T-cell (primary cell): ENCODE results near the gene TDP2. TPM values are rescaled to one million over a fixed set of nuclear protein-coding genes. Genes with fewer than 3 reads are reported as not detected.
A peak's percentile ranks its signal among the peaks of the same experiment; 100 is the strongest.
"Not testable (repeated sequence)": the region's sequence is repeated elsewhere in the genome, so short reads cannot be mapped to it uniquely, and the experiment has no call there.

ENCODE experiments used
- ATAC-seq, 4 experiments: fragments of 200-7000 bp in 3 of 4; fragments of 150-1000 bp in 1 of 4; cut with Tn5 transposase; replicated peaks in 1 of 4; 1 replicate in 3 of 4; 2 replicates in 1 of 4; pipeline ENCODE4 v1.10.0; 2021; ENCODE audit warnings: moderate library complexity in 3 of 4, mild to moderate bottlenecking in 2 of 4, moderate number of reproducible peaks in 1 of 4
- CTCF ChIA-PET, 2 donors: fragments of 300-600 bp; sonication (Branson Sonifier 250); formaldehyde crosslinking; loops; one replicate each; lab custom pipeline; 2022; ENCODE audit warnings: antibody characterized with exemption in 2 of 2; lab: Charles Lee
- POLR2A ChIA-PET, 2 donors: fragments of 300-600 bp; sonication (Branson Sonifier 250); formaldehyde crosslinking; loops; one replicate each; lab custom pipeline; 2022; ENCODE audit warnings: antibody characterized with exemption in 2 of 2; lab: Charles Lee
- DNase-seq, 35 experiments: peaks; one replicate each; pipeline versions ENCODE4 v3.0.0 to v3.0.0-alpha.2; 2013 to 2023
- H3K27ac ChIP-seq: one replicate; pipeline ENCODE4 v1.5.1; 2013; ENCODE audit warnings: low read length
- H3K27me3 ChIP-seq, 2 experiments: replicated peaks in 1 of 2; 1 replicate in 1 of 2; 2 replicates in 1 of 2; pipeline versions ENCODE4 v1.6.1 to v1.7.0; 2013; ENCODE audit warnings: low read length in 1 of 2, mixed read lengths in 1 of 2; ENCODE audit not compliant: control insufficient read depth in 2 of 2, insufficient read depth in 2 of 2; ENCODE audit errors: extremely low read depth in 1 of 2
- H3K36me3 ChIP-seq, 2 donors: 1 replicate in 1 of 2; 2 replicates in 1 of 2; pipeline versions ENCODE4 v1.6.1 to v1.7.0; 2013; ENCODE audit warnings: low read length in 1 of 2; ENCODE audit not compliant: control insufficient read depth in 2 of 2, insufficient read depth in 1 of 2; ENCODE audit errors: extremely low read depth in 1 of 2
- H3K4me1 ChIP-seq, 2 experiments: 1 replicate in 1 of 2; 2 replicates in 1 of 2; pipeline versions ENCODE4 v1.6.1 to v1.7.0; 2013; ENCODE audit warnings: low read length in 2 of 2, mixed read lengths in 1 of 2; ENCODE audit not compliant: insufficient read depth in 2 of 2, control insufficient read depth in 1 of 2; ENCODE audit errors: extremely low read depth in 1 of 2
- H3K4me3 ChIP-seq, 2 donors: 1 replicate in 1 of 2; 2 replicates in 1 of 2; pipeline versions ENCODE4 v1.5.1 to v1.7.0; 2013; ENCODE audit warnings: mild to moderate bottlenecking in 2 of 2, low read length in 1 of 2, moderate library complexity in 1 of 2; ENCODE audit not compliant: control insufficient read depth in 1 of 2; ENCODE audit errors: extremely low read depth in 1 of 2
- H3K9me3 ChIP-seq: 2 replicates; pipeline ENCODE4 v1.7.0; 2013
- H3K27ac Mint-ChIP-seq, 2 donors: one replicate each; pipeline ENCODE4 v1.8.0; 2020 to 2021; ENCODE audit warnings: mild to moderate bottlenecking in 2 of 2, mixed read lengths in 2 of 2
- H3K27me3 Mint-ChIP-seq, 2 donors: one replicate each; pipeline ENCODE4 v1.8.0; 2021 to 2022; ENCODE audit warnings: mixed read lengths in 2 of 2
- H3K36me3 Mint-ChIP-seq: one replicate; pipeline ENCODE4 v1.8.0; 2021; ENCODE audit warnings: mixed read lengths
- H3K4me1 Mint-ChIP-seq, 3 donors: one replicate each; pipeline ENCODE4 v1.8.0; 2020 to 2022; ENCODE audit warnings: mixed read lengths in 3 of 3, mild to moderate bottlenecking in 1 of 3
- H3K4me3 Mint-ChIP-seq, 3 donors: one replicate each; pipeline ENCODE4 v1.8.0; 2020 to 2022; ENCODE audit warnings: mild to moderate bottlenecking in 3 of 3, mixed read lengths in 3 of 3, moderate library complexity in 3 of 3
- H3K9me3 Mint-ChIP-seq, 3 donors: one replicate each; pipeline ENCODE4 v1.8.0; 2020 to 2022; ENCODE audit warnings: mixed read lengths in 3 of 3
- WGBS: methylation state at CpG from one replicate; pipeline ENCODE4 v1.1.5; 2013; ENCODE audit warnings: missing lambda C conversion rate; ENCODE audit not compliant: insufficient coverage; 5-methylcytosine and 5-hydroxymethylcytosine counted together
- total RNA-seq, 35 experiments: library from RNA in 6 of 35; stranded (reverse) in 6 of 35; fragments of 120-200 nt in 1 of 35; gene quantifications; one replicate each; pipeline versions ENCODE4 v1.2.1 to v1.2.4 and lab custom pipeline; 2013 to 2026

TDP2 gene
- total RNA-seq, 5 donors from 2014 or later (not counting 1 experiment from before 2014, with no cell fraction given): 45.7 to 56.5 (median 50.8) TPM

DNA sequence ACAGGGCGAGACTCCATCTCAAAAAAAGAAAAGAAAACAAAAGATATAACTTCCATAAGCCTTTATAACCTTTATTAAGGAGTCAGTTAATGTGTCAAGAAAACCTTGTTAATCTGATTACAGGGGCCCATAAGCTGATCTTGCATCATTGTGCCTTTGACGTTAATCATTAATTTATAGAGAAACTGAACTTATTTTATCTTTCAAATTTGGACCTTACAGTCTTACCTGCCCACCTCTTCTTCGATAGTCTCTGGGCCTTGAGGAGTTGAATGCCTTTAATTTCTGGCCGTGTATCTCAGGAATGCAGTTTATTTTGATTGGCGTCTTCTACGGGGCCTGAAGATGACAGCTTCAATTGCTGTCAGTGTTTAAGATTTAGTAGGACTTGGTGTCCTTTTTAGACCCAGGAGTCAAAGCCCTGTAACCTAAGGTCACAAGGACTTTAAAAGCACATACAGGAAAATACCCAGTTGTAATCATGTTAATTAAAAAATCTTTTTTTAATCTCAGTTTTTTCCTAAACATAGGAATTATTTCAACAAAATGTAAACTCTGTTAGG is 6.0 kb upstream of the TDP2 start:
- peaks cover 11 to 17% (median 17%) of the 10 kb centered on the region in 3 donors for H3K4me1 Mint-ChIP-seq
- Histone ChIP-seq H3K36me3 (no peaks in the 10 kb centered on the region), H3K27me3 (no peaks in the 10 kb centered on the region), H3K4me3 (no peak overlapping the region), H3K4me1 (peaks cover under 1 to 8% of the 10 kb centered on the region in 2 experiments), H3K9me3 (no peaks in the 10 kb centered on the region), H3K27ac (no peak overlapping the region)
- no peaks in the 10 kb centered on the region for H3K27me3 Mint-ChIP-seq
- no peak overlapping the region for H3K27ac Mint-ChIP-seq
- ChIA-PET POLR2A (interaction anchor here in 1 of 2 donors (0.7 kb wide), 1 partner anchor 161 kb away, joined by 3 read pairs; no protein-coding TSS in a partner anchor), CTCF (no interaction called here)
- WGBS: 100% methylated on average over 1 of the region's 6 CpGs
- ATAC-seq (no peak), DNase-seq (no peak)
- H3K4me3 Mint-ChIP-seq: no peak overlapping the region
- H3K36me3 Mint-ChIP-seq: peaks cover 9% of the 10 kb centered on the region
- H3K9me3 Mint-ChIP-seq: peaks cover 0 to 10% (median 5%) of the 10 kb centered on the region in 3 donors

DNA sequence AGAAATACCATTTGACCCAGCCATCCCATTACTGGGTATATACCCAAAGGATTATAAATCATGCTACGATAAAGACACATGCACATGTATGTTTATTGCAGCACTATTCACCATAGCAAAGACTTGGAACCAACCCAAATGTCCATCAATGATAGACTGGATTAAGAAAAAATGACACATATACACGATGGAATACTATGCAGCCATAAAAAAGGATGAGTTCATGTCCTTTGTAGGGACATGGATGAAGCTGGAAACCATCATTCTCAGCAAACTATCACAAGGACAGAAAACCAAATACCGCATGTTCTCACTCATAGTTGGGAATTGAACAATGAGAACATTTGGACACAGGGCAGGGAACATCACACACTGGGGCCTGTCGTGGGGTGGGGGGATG is 4.4 kb upstream of the TDP2 start:
- H3K27ac ChIP-seq, H3K27ac Mint-ChIP-seq, H3K36me3 ChIP-seq, H3K27me3 Mint-ChIP-seq, DNase-seq, H3K27me3 ChIP-seq, H3K4me3 ChIP-seq, CTCF ChIA-PET, H3K36me3 Mint-ChIP-seq, H3K9me3 ChIP-seq, POLR2A ChIA-PET, H3K4me3 Mint-ChIP-seq, ATAC-seq: not testable (repeated sequence)
- peaks cover 6 to 13% of the 10 kb centered on the region in 2 experiments for H3K4me1 ChIP-seq
- peaks cover 0 to 10% (median 5%) of the 10 kb centered on the region in 3 donors for H3K9me3 Mint-ChIP-seq
- peaks cover 27 to 33% (median 30%) of the 10 kb centered on the region in 3 donors for H3K4me1 Mint-ChIP-seq
- no CpG with 5 or more reads among the region's 4 CpGs for WGBS

DNA sequence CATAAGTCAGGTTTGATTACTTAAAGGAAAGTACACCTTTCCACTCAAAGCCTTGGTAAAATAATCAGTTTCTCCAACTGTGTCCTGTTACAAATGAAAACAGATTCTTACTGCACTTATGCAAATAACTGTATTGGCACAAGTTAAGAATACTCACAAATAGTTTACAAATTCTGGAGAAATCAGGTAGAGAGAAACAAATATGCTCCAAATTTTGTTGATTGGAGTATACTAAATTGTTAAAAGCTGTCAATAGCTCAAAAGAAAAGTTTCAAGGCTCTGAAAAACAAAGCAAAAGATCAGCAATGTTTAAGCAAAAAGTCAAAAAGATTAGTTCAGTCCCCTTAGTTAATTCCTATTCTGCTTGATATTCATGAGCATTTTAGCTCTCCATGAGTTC is 3.8 kb upstream of the TDP2 start:
- H3K9me3 ChIP-seq, H3K27me3 ChIP-seq, H3K36me3 ChIP-seq, ATAC-seq, H3K4me3 ChIP-seq, H3K27me3 Mint-ChIP-seq, DNase-seq, H3K27ac ChIP-seq, CTCF ChIA-PET, H3K4me3 Mint-ChIP-seq, H3K36me3 Mint-ChIP-seq, H3K27ac Mint-ChIP-seq, POLR2A ChIA-PET: not testable (repeated sequence)
- H3K9me3 Mint-ChIP-seq: peaks cover 0 to 10% (median 5%) of the 10 kb centered on the region in 3 donors
- H3K4me1 Mint-ChIP-seq: peaks cover 33 to 36% (median 34%) of the 10 kb centered on the region in 3 donors
- peaks cover 12 to 15% of the 10 kb centered on the region in 2 experiments for H3K4me1 ChIP-seq

DNA sequence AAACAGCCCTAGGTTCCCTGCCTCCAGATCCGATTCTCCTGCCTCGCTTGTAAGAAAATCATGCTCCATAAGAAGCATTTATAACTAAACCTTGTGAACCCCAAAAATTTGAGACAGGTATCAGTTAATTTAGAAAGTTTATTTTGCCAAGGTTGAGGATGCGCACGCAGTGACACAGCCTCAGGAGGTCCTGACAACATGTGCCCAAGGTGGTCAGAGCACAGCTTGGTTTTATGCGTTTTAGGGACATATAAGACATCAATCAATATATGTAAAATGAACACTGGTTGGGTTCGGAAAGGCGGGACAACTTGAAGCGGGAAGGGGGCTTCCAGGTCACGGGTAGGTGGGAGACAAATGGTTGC is 2.3 kb upstream of the TDP2 start:
- ChIA-PET CTCF (no interaction called here), POLR2A (no interaction called here)
- peaks cover 0 to 10% (median 5%) of the 10 kb centered on the region in 3 donors for H3K9me3 Mint-ChIP-seq
- H3K4me3 Mint-ChIP-seq: peak overlapping the region in 2 of 3 donors; percentile 18 to 99
- DNase-seq (no peak), ATAC-seq (no peak)
- H3K4me3 ChIP-seq: no peak overlapping the region
- peaks cover 14% of the 10 kb centered on the region for H3K36me3 Mint-ChIP-seq
- no peaks in the 10 kb centered on the region for H3K27me3 ChIP-seq
- no peaks in the 10 kb centered on the region for H3K9me3 ChIP-seq
- peaks cover 20% of the 10 kb centered on the region in 2 experiments for H3K4me1 ChIP-seq
- no peaks in the 10 kb centered on the region for H3K27me3 Mint-ChIP-seq
- H3K27ac Mint-ChIP-seq: peak overlapping the region in 1 of 2 donors; percentile 23
- peaks cover 3 to 9% of the 10 kb centered on the region in 2 donors for H3K36me3 ChIP-seq
- H3K27ac ChIP-seq: no peak overlapping the region
- WGBS: 100% methylated on average over 1 of the region's 9 CpGs
- peaks cover 47 to 50% (median 48%) of the 10 kb centered on the region in 3 donors for H3K4me1 Mint-ChIP-seq

DNA sequence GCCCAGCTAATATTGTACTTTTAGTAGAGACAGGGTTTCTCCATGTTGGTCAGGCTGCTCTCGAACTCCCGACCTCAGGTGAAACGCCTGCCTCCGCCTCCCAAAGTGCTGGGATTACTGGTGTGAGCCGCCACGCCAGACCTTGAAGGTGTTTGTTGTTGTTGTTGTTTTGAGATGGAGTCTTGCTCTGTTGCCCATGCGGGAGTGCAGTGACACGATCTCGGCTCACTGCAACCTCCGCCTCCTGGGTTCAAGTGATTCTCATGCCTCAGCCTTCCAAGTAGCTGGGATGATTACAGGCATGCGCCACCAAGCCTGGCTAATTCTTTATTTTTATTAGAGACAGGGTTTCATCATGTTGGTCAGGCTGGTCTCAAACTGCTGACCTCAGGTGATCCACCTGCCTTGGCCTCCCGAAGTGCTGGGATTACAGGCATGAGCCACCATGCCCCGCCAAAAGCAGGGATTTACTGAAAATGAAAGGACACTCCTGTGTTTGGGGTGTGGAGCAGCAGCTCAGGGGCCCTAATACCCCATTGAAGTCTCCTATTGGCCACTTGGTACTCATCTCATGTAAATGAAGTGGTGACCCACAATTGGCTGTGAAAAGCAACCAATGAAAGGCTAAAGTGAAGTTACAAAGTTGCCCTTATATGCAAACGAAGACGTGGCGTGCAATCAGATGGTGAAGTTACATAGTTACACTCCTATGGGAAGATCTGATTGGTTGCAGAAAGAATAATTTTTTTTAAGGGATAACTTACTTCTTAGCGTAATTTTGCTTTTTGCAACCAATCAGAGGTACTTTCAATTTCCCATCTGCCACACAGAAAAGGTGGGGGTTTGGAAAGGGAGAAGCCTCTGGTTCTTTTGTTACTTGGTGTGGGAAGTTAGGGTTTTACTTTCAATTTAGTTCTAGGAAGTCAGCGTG is 1.6 kb upstream of the TDP2 start:
- peaks cover 0 to 10% (median 5%) of the 10 kb centered on the region in 3 donors for H3K9me3 Mint-ChIP-seq
- CTCF ChIA-PET, ATAC-seq, H3K9me3 ChIP-seq, DNase-seq, POLR2A ChIA-PET, H3K4me3 ChIP-seq, H3K27ac ChIP-seq, H3K27me3 ChIP-seq, H3K27me3 Mint-ChIP-seq: not testable (repeated sequence)
- H3K4me3 Mint-ChIP-seq: peak overlapping the region; percentile 99 to 100 (median 100)
- peak overlapping the region in 1 of 2 donors; percentile 23 for H3K27ac Mint-ChIP-seq
- peaks cover 21% of the 10 kb centered on the region for H3K36me3 Mint-ChIP-seq
- Histone ChIP-seq H3K4me1 (peaks cover 20 to 24% of the 10 kb centered on the region in 2 experiments), H3K36me3 (peaks cover 3 to 14% of the 10 kb centered on the region in 2 donors)
- WGBS: 96% methylated on average over 12 of the region's 18 CpGs
- H3K4me1 Mint-ChIP-seq: peaks cover 53 to 57% (median 55%) of the 10 kb centered on the region in 3 donors

DNA sequence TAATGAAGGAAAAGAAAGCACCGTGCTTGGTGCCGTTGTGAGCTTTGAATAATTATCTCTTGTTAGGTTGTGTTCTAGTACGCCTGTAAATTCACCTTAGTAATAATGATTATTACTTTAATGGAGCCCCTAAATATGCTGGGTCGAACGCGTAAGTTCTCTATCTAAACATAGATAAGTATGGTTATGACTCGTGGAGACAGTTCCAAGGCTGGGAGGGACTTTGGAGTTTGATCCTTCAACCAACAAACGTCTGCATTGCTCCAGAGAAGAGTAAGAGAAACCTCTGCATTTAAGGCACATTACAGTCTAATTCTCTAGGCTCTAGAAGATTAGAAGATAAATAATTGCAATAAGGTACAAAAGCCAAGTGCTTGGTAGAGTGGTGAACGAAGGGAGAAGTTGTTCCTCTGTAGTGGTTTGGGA is 692 bp upstream of the TDP2 start:
- H3K27ac Mint-ChIP-seq: peak overlapping the region; percentile 97
- Histone ChIP-seq H3K27me3 (no peaks in the 10 kb centered on the region), H3K27ac (peak overlapping the region; percentile 79), H3K36me3 (peaks cover 3 to 22% of the 10 kb centered on the region in 2 donors), H3K9me3 (no peaks in the 10 kb centered on the region), H3K4me1 (peaks cover 20 to 24% of the 10 kb centered on the region in 2 experiments), H3K4me3 (peak overlapping the region; percentile 78 to 89)
- peak in 3 of 35 experiments; percentile 5 to 35 (median 5) for DNase-seq
- ATAC-seq: no peak
- no peaks in the 10 kb centered on the region for H3K27me3 Mint-ChIP-seq
- WGBS: 33% methylated on average over 1 of the region's 9 CpGs
- H3K4me3 Mint-ChIP-seq: peak overlapping the region; percentile 99 to 100 (median 100)
- peaks cover 30% of the 10 kb centered on the region for H3K36me3 Mint-ChIP-seq
- POLR2A ChIA-PET: interaction anchor here in 1 of 2 donors (0.7 to 1.2 kb wide), 3 partner anchors 22 to 54 kb away, joined by 3 to 5 read pairs (median 3); no protein-coding TSS in a partner anchor
- CTCF ChIA-PET: interaction anchor here (0.5 to 2.9 kb wide), 7 partner anchors 18 to 88 kb away, joined by 3 to 10 read pairs (median 5); no protein-coding TSS in a partner anchor
- peaks cover 63 to 64% (median 64%) of the 10 kb centered on the region in 3 donors for H3K4me1 Mint-ChIP-seq
- peaks cover 0 to 5% (median 5%) of the 10 kb centered on the region in 3 donors for H3K9me3 Mint-ChIP-seq
